Dedifferentiated amniotic fluid mesenchymal stem cell (primary cell): ENCODE results near the gene TRPC4AP.

ENCODE experiments used
- DNase-seq: peaks from one replicate; pipeline ENCODE4 v3.0.0-alpha.2; 2016; ENCODE audit errors: extremely low spot score

TRPC4AP gene

GRCh38 chr20:35001596-35002362, 90.8 kb downstream of the TRPC4AP start:
- no peak for DNase-seq

GRCh38 chr20:35000922-35001595, 91.5 kb downstream of the TRPC4AP start:
- DNase-seq: no peak

GRCh38 chr20:35000311-35000921, 92.2 kb downstream of the TRPC4AP start:
- no peak for DNase-seq

- no peak for DNase-seq
Measured at GRCh38 chr20:34999782-35000181, 92.8 kb downstream of the TRPC4AP start.

GRCh38 chr20:34999021-34999451, 93.6 kb downstream of the TRPC4AP start:
- no peak for DNase-seq

- no peak for DNase-seq
Measured at GRCh38 chr20:34998331-34998950, 94.2 kb downstream of the TRPC4AP start.

- DNase-seq: no peak
Measured at GRCh38 chr20:34997774-34998173, 94.8 kb downstream of the TRPC4AP start.

- no peak for DNase-seq
Measured at GRCh38 chr20:34997131-34997561, 95.5 kb downstream of the TRPC4AP start.

- no peak for DNase-seq
Measured at GRCh38 chr20:34996243-34997028, 96.2 kb downstream of the TRPC4AP start.

GRCh38 chr20:34995696-34996095, 96.9 kb downstream of the TRPC4AP start:
- DNase-seq: no peak

- no peak for DNase-seq
Measured at GRCh38 chr20:34995192-34995591, 97.4 kb downstream of the TRPC4AP start.

- no peak for DNase-seq
Measured at GRCh38 chr20:34994509-34995131, 98.0 kb downstream of the TRPC4AP start.

GRCh38 chr20:34993941-34994508, 98.6 kb downstream of the TRPC4AP start:
- DNase-seq: no peak

GRCh38 chr20:34992751-34993417, 99.7 kb downstream of the TRPC4AP start:
- DNase-seq: no peak

GRCh38 chr20:34990661-34991214, 101.9 kb downstream of the TRPC4AP start:
- no peak for DNase-seq

- DNase-seq: no peak
Measured at GRCh38 chr20:34990231-34990630, 102.4 kb downstream of the TRPC4AP start.

GRCh38 chr20:34989670-34990069, 102.9 kb downstream of the TRPC4AP start:
- no peak for DNase-seq

- no peak for DNase-seq
Measured at GRCh38 chr20:34989118-34989517, 103.5 kb downstream of the TRPC4AP start.

GRCh38 chr20:34988191-34988540, 104.4 kb downstream of the TRPC4AP start:
- no peak for DNase-seq
